Measurements from ENCODE around the gene GCNT1.
"Not testable (repeated sequence)": the region's sequence is repeated elsewhere in the genome, so short reads cannot be mapped to it uniquely, and the experiment has no call there.

GCNT1 gene

DNA sequence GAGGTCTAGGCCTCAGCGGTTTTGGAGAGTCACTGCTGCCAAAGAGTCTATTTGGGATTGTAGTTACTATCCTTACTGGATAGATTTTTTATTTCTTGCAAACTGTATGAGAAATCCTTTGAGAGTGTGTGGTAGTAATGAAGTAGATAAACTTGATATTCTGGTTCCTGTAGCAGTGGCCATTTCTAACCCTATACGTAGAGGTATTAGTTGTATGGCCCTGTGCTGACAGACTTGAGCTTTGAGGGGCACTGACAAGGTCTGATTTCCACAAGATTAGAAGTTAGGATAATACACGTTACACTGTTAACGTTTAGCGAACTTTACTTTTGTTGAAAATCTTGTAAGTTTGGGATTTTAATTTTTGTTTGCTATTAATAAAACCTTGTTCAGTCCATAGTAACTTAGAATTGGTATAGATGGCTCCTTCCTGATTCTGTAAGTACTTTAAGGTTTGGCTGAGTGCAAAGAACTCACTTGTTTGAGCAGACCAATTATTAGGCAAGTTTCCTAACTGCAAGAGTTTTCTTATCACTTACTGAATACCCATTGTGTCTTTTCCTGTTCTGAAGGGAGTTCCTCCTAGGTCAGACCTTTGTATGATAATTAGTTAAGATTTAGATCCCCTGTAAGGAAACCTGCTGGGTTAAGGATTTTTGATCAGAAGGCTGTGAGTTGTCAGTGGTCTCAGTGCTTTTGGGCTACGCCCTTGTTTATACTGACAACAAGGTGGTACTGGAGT lies 31.4 kb downstream of the GCNT1 start:
- no peak for DNase-seq (ENCODE audit: low read depth in 3 of 3)

DNA sequence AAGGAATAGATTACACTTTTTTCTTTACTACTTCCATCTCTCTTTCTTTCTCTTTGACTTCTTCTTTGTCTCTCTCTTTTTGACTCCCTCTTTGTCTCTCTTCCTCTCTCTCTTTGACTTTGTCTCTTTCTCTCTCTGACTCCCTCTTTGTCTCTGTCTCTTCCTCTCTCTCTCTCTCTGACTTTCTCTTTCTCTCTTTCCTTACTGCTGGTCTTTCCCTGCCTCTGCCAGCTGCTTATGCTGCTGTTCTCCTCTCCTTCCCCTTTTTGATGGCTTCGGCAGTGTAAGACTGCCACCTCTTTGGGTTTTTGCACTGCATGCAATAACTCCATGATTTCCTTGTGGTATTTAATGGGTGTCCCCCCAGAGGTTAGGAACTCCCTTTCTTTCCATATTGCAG lies 32.1 kb downstream of the GCNT1 start:
- not testable (repeated sequence) for DNase-seq (ENCODE audit: low read depth in 3 of 3)

DNA sequence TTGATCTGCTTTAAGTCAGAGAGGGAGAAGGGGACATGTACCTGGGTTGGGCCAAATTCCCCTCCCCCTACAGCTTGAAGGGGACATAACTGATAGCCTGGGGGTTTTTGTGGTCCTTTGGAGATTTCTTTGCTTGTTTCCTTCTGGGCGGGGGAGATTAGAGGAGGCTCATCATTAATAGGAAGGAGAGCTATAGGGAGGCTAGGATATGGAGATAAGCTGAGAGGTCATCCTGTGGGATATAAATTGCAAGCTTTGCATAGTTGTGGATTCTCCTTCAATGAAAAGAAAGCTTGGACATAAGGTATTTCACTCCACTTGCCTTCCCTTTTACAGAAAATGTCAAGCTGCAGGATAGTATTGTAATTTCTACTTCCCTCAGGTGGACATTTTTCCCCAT lies 34.5 kb downstream of the GCNT1 start:
- not testable (repeated sequence) for DNase-seq (ENCODE audit: low read depth in 3 of 3)

DNA sequence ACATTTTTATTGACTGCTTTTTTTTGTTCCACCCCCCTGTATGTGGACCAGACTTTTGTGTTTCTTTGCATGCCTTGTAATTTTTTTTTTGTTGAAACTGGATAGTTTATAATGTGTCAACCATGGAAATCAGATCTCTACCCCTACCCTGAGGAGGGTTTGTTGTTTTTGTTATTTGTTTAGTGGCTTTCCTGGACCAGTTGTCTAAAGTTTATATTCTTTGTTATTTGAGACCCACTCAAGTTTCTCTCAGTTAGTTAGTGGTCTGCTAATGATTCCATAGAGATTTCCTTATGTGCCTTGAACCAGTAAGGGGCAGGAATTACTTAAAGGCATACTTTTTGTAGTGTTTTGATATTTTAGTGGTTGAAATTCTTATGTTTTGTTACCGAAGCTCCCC lies 41.1 kb downstream of the GCNT1 start:
- DNase-seq (ENCODE audit: low read depth in 3 of 3) = no peak

GRCh38 chr9:76502746-76503145 lies 43.8 kb downstream of the GCNT1 start:
- no peak for DNase-seq (ENCODE audit: low read depth in 3 of 3)

- DNase-seq (ENCODE audit: low read depth in 3 of 3) = no peak
Observed at GRCh38 chr9:76510041-76510440, 51.1 kb downstream of the GCNT1 start.

GRCh38 chr9:76510446-76510845 lies 51.5 kb downstream of the GCNT1 start:
- no peak for DNase-seq (ENCODE audit: low read depth in 3 of 3)

DNA sequence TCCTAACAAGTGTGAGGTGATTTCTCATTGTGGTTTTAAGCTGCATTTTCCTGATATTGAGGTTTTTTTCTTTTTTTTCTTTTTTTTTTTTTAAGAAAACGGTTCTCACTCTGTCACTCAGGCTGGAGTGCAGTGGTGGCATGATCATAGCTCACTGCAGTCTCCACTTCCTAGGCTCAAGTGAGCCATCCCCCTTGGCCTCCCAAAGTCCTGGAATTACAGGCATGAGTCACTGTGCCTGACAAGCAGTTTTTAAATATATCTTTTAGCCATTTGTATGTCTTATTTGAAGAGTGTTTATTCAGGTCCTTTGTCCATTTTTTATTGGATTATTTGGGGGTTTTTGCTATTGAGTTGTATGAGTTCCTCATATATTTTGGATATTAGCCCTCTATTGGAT lies 53.8 kb downstream of the GCNT1 start:
- DNase-seq (ENCODE audit: low read depth in 3 of 3) = no peak

- DNase-seq (ENCODE audit: low read depth in 3 of 3) = no peak
Observed at GRCh38 chr9:76516350-76516749, 57.4 kb downstream of the GCNT1 start.

GRCh38 chr9:76516871-76517270 lies 57.9 kb downstream of the GCNT1 start:
- DNase-seq (ENCODE audit: low read depth in 3 of 3) = no peak

DNA sequence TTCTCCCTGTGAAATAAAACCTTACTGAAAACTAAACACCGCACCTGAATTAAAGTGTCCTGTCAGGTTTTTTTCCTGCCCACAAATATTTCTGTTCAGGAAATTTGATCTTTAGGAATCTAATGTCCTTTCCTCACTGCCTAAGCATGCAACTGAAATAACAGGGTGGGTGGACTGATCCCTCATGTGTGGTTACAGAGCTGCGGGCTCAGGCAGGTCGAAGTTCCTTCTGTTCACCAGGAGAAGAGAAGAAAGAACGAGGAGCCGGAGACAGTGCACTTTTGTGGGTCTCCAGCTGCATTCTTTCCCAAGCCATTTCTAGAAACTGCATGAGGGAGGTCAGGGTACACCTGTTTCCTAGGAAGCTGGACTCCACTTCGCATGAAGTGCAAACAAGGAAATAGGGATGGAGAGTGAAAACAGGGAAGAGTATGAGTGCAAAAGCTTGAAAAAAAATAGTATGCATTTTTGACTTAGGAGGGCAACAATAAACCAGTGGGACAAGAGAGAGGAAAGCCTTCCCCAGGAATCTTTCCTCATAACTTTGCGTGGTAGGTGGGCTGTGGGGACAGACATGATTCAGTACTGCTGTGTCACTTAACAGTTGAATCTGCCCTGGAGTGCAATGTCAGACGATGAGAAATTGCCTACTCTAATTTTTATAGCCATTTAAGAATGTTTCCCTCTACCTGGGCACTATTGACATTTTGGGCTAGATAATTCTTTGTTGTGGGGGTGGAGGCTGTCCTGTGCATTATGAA lies 60.3 kb downstream of the GCNT1 start:
- no peak for DNase-seq (ENCODE audit: low read depth in 3 of 3)

GRCh38 chr9:76521244-76521681 lies 62.3 kb downstream of the GCNT1 start:
- no peak for DNase-seq (ENCODE audit: low read depth in 3 of 3)

DNA sequence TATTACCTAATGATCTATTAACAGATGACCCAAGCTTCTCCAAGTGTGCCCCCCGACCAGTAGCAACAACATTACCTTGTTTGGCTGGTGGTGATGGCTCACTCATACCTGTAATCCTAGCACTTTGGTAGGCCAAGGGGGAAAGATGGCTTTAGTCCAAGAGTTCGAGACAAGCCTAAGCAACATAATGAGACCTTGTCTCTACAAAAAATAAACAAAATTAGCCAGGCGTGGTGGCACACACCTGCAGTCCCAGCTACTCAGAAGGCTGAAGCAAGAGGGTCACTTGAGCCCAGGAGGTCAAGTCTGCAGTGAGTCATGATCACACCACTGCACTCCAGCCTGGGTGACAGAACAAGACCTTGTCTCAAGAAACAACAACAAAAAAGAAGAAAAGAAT lies 62.9 kb downstream of the GCNT1 start:
- DNase-seq (ENCODE audit: low read depth in 3 of 3) = no peak

DNA sequence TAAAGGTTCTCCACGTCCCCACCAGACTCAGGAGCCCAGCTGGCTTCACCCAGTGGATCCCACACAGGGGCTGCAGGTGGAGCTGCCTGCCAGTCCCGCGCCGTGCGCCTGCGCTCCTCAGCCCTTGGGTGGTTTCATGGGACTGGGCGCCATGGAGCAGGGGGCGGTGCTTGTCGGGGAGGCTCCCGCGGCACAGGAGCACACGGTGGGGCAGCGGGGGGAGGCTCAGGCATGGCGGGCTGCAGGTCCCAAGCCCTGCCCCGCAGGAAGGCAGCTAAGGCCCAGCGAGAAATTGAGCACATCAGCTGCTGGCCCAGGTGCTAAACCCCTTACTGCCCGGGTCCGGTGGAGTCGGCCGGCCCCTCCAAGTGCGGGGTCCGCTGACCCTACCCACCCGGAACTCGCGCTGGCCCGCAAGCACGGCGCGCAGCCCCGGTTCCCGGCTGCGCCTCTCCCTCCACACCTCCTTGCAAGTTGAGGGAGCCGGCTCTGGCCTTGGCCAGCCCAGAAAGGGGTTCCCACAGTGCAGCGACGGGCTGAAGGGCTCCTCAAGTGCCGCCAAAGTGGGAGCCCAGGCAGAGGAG lies 64.7 kb downstream of the GCNT1 start:
- not testable (repeated sequence) for DNase-seq (ENCODE audit: low read depth in 3 of 3)

DNA sequence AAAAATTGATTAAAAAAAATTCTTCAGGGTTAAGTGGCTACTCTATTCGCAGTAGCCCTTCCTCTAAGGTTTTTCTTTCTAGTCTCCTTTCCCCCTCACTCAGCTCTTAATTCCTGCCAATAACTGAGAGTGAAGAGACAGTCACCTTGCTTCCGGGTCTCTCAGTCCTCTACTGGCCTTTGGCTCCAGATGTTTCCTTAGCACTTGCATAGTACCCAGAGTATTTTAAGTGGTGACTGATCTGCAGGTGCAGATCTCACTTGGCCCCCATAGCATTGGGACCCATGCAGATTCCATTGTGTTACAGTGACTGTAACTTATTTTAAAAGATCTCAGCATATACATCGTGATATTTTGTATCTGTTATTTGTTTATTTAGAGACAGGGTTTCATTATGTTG lies 66.2 kb downstream of the GCNT1 start:
- no peak for DNase-seq (ENCODE audit: low read depth in 3 of 3)

DNA sequence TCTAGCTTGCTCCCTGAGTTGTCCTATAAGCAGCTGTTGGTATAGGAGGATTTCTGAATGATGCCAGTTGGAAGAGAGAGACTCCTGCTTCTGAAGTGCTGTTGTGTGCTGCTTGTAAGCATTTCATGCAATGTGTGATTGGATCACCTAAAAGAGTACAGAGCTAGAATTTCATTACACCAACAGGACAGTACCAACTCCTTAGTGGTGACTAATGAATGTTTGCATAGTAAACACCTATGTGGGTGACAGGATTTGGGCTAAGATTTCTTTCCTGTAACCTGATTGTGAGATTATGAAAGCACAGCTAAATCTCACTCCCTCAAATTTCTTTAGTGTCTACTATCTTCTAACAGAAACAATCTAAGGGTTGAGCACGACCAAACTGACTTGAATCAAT lies 67.0 kb downstream of the GCNT1 start:
- DNase-seq (ENCODE audit: low read depth in 3 of 3) = no peak

GRCh38 chr9:76528056-76528455 lies 69.1 kb downstream of the GCNT1 start:
- no peak for DNase-seq (ENCODE audit: low read depth in 3 of 3)

GRCh38 chr9:76528642-76529190 lies 69.7 kb downstream of the GCNT1 start:
- no peak for DNase-seq (ENCODE audit: low read depth in 3 of 3)

DNA sequence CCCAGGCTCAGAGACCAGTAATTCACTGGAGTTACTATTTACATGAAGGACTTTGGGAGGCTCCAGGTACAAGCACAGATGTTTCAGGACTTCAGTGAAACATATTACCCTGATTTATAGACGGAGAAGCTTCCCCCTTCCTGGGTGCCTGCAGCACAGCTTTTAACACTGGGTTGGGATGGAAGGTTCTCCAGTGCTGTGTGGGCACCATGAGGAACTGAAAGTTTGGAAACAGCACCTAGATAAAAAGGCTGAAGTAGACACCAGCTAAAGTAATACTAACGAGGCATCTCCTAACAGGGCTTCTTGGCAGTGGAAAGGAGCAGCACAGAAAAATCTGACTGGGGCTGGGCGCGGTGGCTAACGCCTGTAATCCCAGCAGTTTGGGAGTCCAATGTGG lies 70.7 kb downstream of the GCNT1 start:
- no peak for DNase-seq (ENCODE audit: low read depth in 3 of 3)

DNA sequence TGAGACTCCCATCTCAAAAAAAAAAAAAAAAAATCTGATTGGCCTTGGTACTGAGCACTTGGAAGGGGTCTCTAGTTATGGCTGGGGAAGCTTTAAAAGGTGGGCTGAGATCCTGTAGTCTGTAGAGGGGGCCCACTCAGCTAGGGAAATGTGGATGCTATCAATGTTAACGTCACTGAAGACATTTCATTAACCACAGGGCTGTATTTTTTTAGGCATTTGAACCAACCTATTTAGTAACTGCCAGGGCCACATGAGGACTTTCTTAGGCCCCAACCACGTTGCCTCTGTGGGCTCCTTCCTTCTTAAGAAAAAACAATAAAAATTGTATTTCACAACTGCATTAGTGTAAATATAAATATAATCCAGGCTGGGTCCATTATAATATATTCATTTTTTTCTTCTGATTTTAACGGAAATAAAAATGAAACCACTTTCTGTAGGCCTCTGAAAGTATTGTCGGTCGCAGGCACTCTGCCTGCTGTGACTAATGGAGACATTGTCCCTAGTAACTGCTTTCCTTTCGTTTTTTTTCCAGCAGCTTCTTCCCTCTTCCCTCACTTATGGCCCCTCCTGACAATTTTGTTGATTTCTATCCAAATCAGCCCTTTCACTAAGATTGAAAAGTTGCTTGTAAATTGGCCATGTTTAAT lies 71.6 kb downstream of the GCNT1 start:
- no peak for DNase-seq (ENCODE audit: low read depth in 3 of 3)

DNA sequence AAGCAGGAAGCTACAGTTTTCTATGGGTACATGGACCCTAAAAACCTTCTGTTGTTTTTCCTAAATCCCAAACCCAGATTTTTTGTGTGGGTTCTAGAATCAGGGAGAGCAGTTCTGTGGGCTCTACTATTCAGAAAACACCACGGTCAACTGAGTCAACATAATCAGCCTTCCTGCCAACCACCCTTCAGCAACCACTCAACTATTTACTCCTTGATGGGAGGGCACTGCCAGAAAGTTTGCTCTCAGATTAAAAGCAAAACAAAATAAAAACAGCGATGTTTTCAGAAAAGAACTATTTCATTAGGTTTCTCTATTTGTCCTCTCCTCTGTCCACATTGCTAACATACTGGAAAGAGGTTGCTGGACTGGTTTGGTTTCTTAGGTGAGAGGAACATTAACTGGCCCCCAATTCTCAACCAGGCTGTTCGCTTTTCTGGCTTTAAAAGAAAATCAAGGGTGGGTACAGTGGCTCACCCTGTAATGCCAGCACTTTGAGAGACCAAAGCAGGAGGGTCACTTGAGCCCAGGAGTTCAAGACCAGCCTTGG lies 72.3 kb downstream of the GCNT1 start:
- no peak for DNase-seq (ENCODE audit: low read depth in 3 of 3)

DNA sequence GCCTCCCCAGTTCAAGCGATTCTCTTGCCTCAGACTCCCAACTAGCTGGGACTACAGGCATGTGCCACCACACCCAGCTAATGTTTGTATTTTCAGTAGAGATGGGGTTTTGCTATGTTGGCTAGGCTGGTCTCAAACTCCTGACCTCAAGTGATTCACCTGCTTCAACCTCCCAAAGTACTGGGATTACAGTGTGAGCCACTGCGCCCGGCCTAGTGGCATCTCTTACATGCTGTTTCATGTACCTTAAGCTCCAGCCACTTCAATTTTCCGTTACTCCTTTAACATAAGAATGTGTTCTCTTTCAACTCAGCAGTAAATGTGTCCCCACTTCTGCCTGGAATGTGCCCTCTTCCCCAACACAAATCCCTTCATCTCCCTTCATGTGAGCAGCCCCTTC lies 73.9 kb downstream of the GCNT1 start:
- DNase-seq (ENCODE audit: low read depth in 3 of 3) = not testable (repeated sequence)
